ENCODE data around the gene CYB561A3.

DNA sequence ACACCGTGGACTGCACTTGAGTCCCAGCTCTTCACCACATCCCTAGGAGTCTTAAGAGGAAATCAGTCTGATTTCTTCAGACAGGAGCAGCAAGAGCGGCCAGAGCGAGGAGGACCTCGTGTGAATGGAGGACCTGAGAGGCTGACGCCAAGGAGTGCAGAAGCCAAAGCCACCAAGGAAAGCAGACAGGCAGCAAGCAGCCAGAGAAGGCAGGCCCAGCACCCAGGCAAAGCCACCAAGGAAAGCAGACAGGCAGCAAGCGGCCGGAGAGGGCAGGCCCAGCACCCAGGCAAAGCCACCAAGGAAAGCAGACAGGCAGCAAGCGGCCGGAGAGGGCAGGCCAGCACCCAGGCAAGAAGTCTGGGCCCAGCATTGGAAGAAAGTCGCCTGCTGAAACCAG is 11.8 kb downstream of the CYB561A3 start:
- no peak for TF ChIP-seq POLR2AphosphoS5 (IDR thresholded peaks at IDR 0.05; ENCODE audit: borderline replicate concordance, low read depth, low read length)
- TF ChIP-seq EZH2 (IDR thresholded peaks at IDR 0.05), result no peak
- no peak for TF ChIP-seq FOXP2 (optimal IDR thresholded peaks at IDR 0.05; ENCODE audit: control extremely low read depth, extremely low read length, insufficient read depth)
